SK-N-SH treated with all-trans-retinoic acid at 6 μM for 48 hours (cell line): ENCODE data around the gene NOP16.

ENCODE experiments used
- ATAC-seq: fragments of 200-7000 bp; cut with Tn5 transposase; 3 replicates; pipeline ENCODE4 v1.9.1; 2020; ENCODE audit warnings: mild to moderate bottlenecking, moderate library complexity
- ARNTL ChIP-seq: fragments of 450-650 bp; formaldehyde crosslinking; IDR thresholded peaks from 2 replicates; pipeline ENCODE4 v1.5.0; 2020; ENCODE audit warnings: low read depth, mild to moderate bottlenecking, moderate library complexity, borderline replicate concordance
- BACH2 ChIP-seq: fragments of 250-450 bp; sonication (Bioruptor Pico); IDR thresholded peaks from 2 replicates; pipeline ENCODE4 v1.9.0; 2021; ENCODE audit warnings: mild to moderate bottlenecking, borderline replicate concordance
- CREB5 ChIP-seq: fragments of 250-450 bp; sonication (Bioruptor Pico); IDR thresholded peaks from 2 replicates; pipeline ENCODE4 v1.5.1; 2020; ENCODE audit warnings: low read depth, mild to moderate bottlenecking, moderate library complexity
- CSDC2 ChIP-seq: fragments of 250-450 bp; sonication (Bioruptor Pico); IDR thresholded peaks from 2 replicates; pipeline ENCODE4 v1.5.0; 2020; ENCODE audit warnings: mild to moderate bottlenecking, moderate library complexity
- ESRRG ChIP-seq: fragments of 250-450 bp; sonication (Bioruptor Pico); IDR thresholded peaks from 2 replicates; pipeline ENCODE4 v1.6.1; 2021; ENCODE audit warnings: mild to moderate bottlenecking
- GLIS3 ChIP-seq: fragments of 250-450 bp; sonication (Bioruptor Pico); IDR thresholded peaks from 2 replicates; pipeline ENCODE4 v1.5.0; 2020; ENCODE audit warnings: mild to moderate bottlenecking, moderate library complexity
- ISL1 ChIP-seq: fragments of 250-450 bp; sonication (Bioruptor Pico); IDR thresholded peaks from 2 replicates; pipeline ENCODE4 v2.1.2; 2022; ENCODE audit warnings: mild to moderate bottlenecking, moderate library complexity
- OSR1 ChIP-seq: fragments of 250-450 bp; sonication (Bioruptor Pico); IDR thresholded peaks from 2 replicates; pipeline ENCODE4 v1.8.0; 2022; ENCODE audit warnings: moderate library complexity, mild to moderate bottlenecking, inconsistent platforms
- PATZ1 ChIP-seq: fragments of 250-450 bp; sonication (Bioruptor Pico); IDR thresholded peaks from 2 replicates; pipeline ENCODE4 v1.8.0; 2020; ENCODE audit warnings: mild to moderate bottlenecking, moderate library complexity, borderline replicate concordance
- PPARA ChIP-seq: fragments of 250-450 bp; sonication (Bioruptor Pico); IDR thresholded peaks from 2 replicates; pipeline ENCODE4 v1.5.0; 2020; ENCODE audit warnings: mild to moderate bottlenecking, borderline replicate concordance
- RARB ChIP-seq: fragments of 250-450 bp; sonication (Bioruptor Pico); IDR thresholded peaks from 2 replicates; pipeline ENCODE4 v1.8.0; 2021; ENCODE audit warnings: mild to moderate bottlenecking, moderate library complexity
- SNAI2 ChIP-seq: fragments of 250-450 bp; sonication (Bioruptor Pico); IDR thresholded peaks from 2 replicates; pipeline ENCODE4 v1.5.0; 2020; ENCODE audit warnings: mild to moderate bottlenecking, moderate library complexity
- TCF4 ChIP-seq: fragments of 250-450 bp; sonication (Bioruptor Pico); IDR thresholded peaks from 2 replicates; pipeline ENCODE4 v1.8.0; 2021; ENCODE audit warnings: mild to moderate bottlenecking, moderate library complexity, borderline replicate concordance
- TOX ChIP-seq: fragments of 250-450 bp; sonication (Bioruptor Pico); IDR thresholded peaks from 2 replicates; pipeline ENCODE4 v1.8.0; 2021; ENCODE audit warnings: mild to moderate bottlenecking, moderate library complexity, borderline replicate concordance
- TSHZ2 ChIP-seq: fragments of 250-450 bp; sonication (Bioruptor Pico); IDR thresholded peaks from 2 replicates; pipeline ENCODE4 v1.5.0; 2020; ENCODE audit warnings: mild to moderate bottlenecking, moderate library complexity
- ZC3H10 ChIP-seq: fragments of 250-450 bp; sonication (Bioruptor Pico); IDR thresholded peaks from 2 replicates; pipeline ENCODE4 v1.5.1; 2021; ENCODE audit warnings: mild to moderate bottlenecking, moderate library complexity
- ZFP3 ChIP-seq: fragments of 250-450 bp; sonication (Bioruptor Pico); IDR thresholded peaks from 2 replicates; pipeline ENCODE4 v1.5.0; 2020; ENCODE audit warnings: mild to moderate bottlenecking, moderate library complexity
- ZFP30 ChIP-seq: fragments of 450-650 bp; formaldehyde crosslinking; IDR thresholded peaks from 2 replicates; pipeline ENCODE4 v1.5.0; 2022; ENCODE audit warnings: mild to moderate bottlenecking, moderate library complexity
- ZNF565 ChIP-seq: fragments of 450-650 bp; formaldehyde crosslinking; conservative IDR thresholded peaks from 2 replicates; pipeline ENCODE4 v1.5.0; 2020; ENCODE audit warnings: low read depth, mild to moderate bottlenecking, moderate library complexity
- ZNF70 ChIP-seq: fragments of 450-650 bp; formaldehyde crosslinking; IDR thresholded peaks from 2 replicates; pipeline ENCODE4 v1.5.0; 2020; ENCODE audit warnings: mild to moderate bottlenecking, moderate library complexity
- ZNF8 ChIP-seq: fragments of 450-650 bp; formaldehyde crosslinking; IDR thresholded peaks from 2 replicates; pipeline ENCODE4 v1.5.0; 2020; ENCODE audit warnings: mild to moderate bottlenecking, moderate library complexity

Gene NOP16

GRCh38 chr5:176391999-176392398 is 3.6 kb upstream of the NOP16 start:
- TF ChIP-seq BACH2 (CRISPR knock-in tag), result no peak
- no peak for TF ChIP-seq GLIS3 (CRISPR knock-in tag)
- no peak for TF ChIP-seq ZNF8 (CRISPR knock-in tag)
- ATAC-seq, result no peak

- ATAC-seq, result no peak
- TF ChIP-seq ARNTL (CRISPR knock-in tag) (no peak), SNAI2 (CRISPR knock-in tag) (no peak), GLIS3 (CRISPR knock-in tag) (no peak), ZNF70 (CRISPR knock-in tag) (no peak), TOX (CRISPR knock-in tag) (no peak)
These were observed 3.1 kb upstream of the NOP16 start for GRCh38 chr5:176391479-176391878.

GRCh38 chr5:176389135-176390123 is 1.0 kb upstream of the NOP16 start:
- TF ChIP-seq RARB (CRISPR knock-in tag) (no peak), ESRRG (CRISPR knock-in tag) (no peak), OSR1 (CRISPR knock-in tag) (no peak), ZC3H10 (CRISPR knock-in tag) (no peak), ZFP3 (no peak), CREB5 (CRISPR knock-in tag) (no peak), TCF4 (no peak), CSDC2 (CRISPR knock-in tag) (no peak), ZFP30 (CRISPR knock-in tag) (no peak), TOX (CRISPR knock-in tag) (no peak), ZNF70 (CRISPR knock-in tag) (no peak), TSHZ2 (CRISPR knock-in tag) (no peak), ZNF565 (CRISPR knock-in tag) (no peak), PATZ1 (CRISPR knock-in tag) (no peak), BACH2 (CRISPR knock-in tag) (no peak), ISL1 (CRISPR knock-in tag) (no peak), PPARA (CRISPR knock-in tag) (no peak)
- peak; percentile 61 for ATAC-seq

GRCh38 chr5:176388003-176388443 is 375 bp downstream of the NOP16 start:
- ATAC-seq, result peak; percentile 10
- TF ChIP-seq ZNF565 (CRISPR knock-in tag) (no peak), PPARA (CRISPR knock-in tag) (no peak), SNAI2 (CRISPR knock-in tag) (no peak), BACH2 (CRISPR knock-in tag) (no peak), PATZ1 (CRISPR knock-in tag) (no peak), ZFP30 (CRISPR knock-in tag) (no peak)
